ENCODE measurements around the gene TMEM119.
"Not testable (repeated sequence)": the region's sequence is repeated elsewhere in the genome, so short reads cannot be mapped to it uniquely, and the experiment has no call there.

TMEM119 gene

GRCh38 chr12:108559748-108560147 lies 38.1 kb downstream of the TMEM119 start:
- Histone ChIP-seq H3K9me3 (ENCODE audit: control insufficient read depth, low read length) (no peaks in the 10 kb centered on the region), H2AFZ (no peak overlapping the region), H3K27me3 (ENCODE audit: control insufficient read depth, insufficient read depth, low read length) (no peaks in the 10 kb centered on the region), H3K4me1 (peaks cover 17% of the 10 kb centered on the region), H3K36me3 (ENCODE audit: control insufficient read depth, insufficient read depth, low read length) (no peaks in the 10 kb centered on the region), H3K9ac (no peak overlapping the region), H3K27ac (no peak overlapping the region), H3K79me2 (peaks cover 53% of the 10 kb centered on the region), H3K4me3 (ENCODE audit: low read depth, low read length) (peak overlapping the region; percentile 96), H3K4me2 (ENCODE audit: low read length) (peak overlapping the region; percentile 73)
- TF ChIP-seq CTCF (IDR thresholded peaks at IDR 0.05) = no peak

GRCh38 chr12:108559007-108559655 lies 38.8 kb downstream of the TMEM119 start:
- Histone ChIP-seq H2AFZ (no peak overlapping the region), H3K4me2 (ENCODE audit: low read length) (peak overlapping the region; percentile 27), H3K79me2 (peaks cover 56% of the 10 kb centered on the region), H3K9ac (no peak overlapping the region), H3K4me1 (peaks cover 17% of the 10 kb centered on the region), H3K9me3 (ENCODE audit: control insufficient read depth, low read length) (no peaks in the 10 kb centered on the region), H3K27ac (no peak overlapping the region), H3K36me3 (ENCODE audit: control insufficient read depth, insufficient read depth, low read length) (no peaks in the 10 kb centered on the region), H3K4me3 (ENCODE audit: low read depth, low read length) (no peak overlapping the region), H3K27me3 (ENCODE audit: control insufficient read depth, insufficient read depth, low read length) (no peaks in the 10 kb centered on the region)
- no peak for TF ChIP-seq CTCF (IDR thresholded peaks at IDR 0.05)

- H3K4me1 ChIP-seq = peaks cover 20% of the 10 kb centered on the region
Measured at GRCh38 chr12:108555383-108555782, 42.5 kb downstream of the TMEM119 start.

GRCh38 chr12:108553799-108554198 lies 44.1 kb downstream of the TMEM119 start:
- no peak overlapping the region for H2AFZ ChIP-seq
- H3K4me2 ChIP-seq (ENCODE audit: low read length) = no peak overlapping the region
- no peaks in the 10 kb centered on the region for H3K9me3 ChIP-seq (ENCODE audit: control insufficient read depth, low read length)

More at GRCh38 chr12:108555383-108555782, 42.5 kb downstream of the TMEM119 start:
- not testable (repeated sequence) for H3K27ac ChIP-seq; H3K4me3 ChIP-seq (ENCODE audit: low read depth, low read length); H3K9me3 ChIP-seq (ENCODE audit: control insufficient read depth, low read length); H2AFZ ChIP-seq; H3K27me3 ChIP-seq (ENCODE audit: control insufficient read depth, insufficient read depth, low read length); H3K4me2 ChIP-seq (ENCODE audit: low read length); H3K9ac ChIP-seq; H3K36me3 ChIP-seq (ENCODE audit: control insufficient read depth, insufficient read depth, low read length)
- peaks cover 74% of the 10 kb centered on the region for H3K79me2 ChIP-seq

GRCh38 chr12:108551535-108551934 lies 46.3 kb downstream of the TMEM119 start:
- H3K4me3 ChIP-seq (ENCODE audit: low read depth, low read length) = no peak overlapping the region
- no peak overlapping the region for H3K9ac ChIP-seq
- no peaks in the 10 kb centered on the region for H3K9me3 ChIP-seq (ENCODE audit: control insufficient read depth, low read length)
- no peak overlapping the region for H2AFZ ChIP-seq
- TF ChIP-seq CTCF (IDR thresholded peaks at IDR 0.05) = no peak
- H3K79me2 ChIP-seq = peaks cover 66% of the 10 kb centered on the region
- H3K27me3 ChIP-seq (ENCODE audit: control insufficient read depth, insufficient read depth, low read length) = no peaks in the 10 kb centered on the region
- H3K27ac ChIP-seq = no peak overlapping the region
- peaks cover 13% of the 10 kb centered on the region for H3K4me1 ChIP-seq
- no peaks in the 10 kb centered on the region for H3K36me3 ChIP-seq (ENCODE audit: control insufficient read depth, insufficient read depth, low read length)
- H3K4me2 ChIP-seq (ENCODE audit: low read length) = no peak overlapping the region

More at GRCh38 chr12:108553799-108554198, 44.1 kb downstream of the TMEM119 start:
- Histone ChIP-seq H3K27ac (no peak overlapping the region), H3K27me3 (ENCODE audit: control insufficient read depth, insufficient read depth, low read length) (no peaks in the 10 kb centered on the region), H3K9ac (no peak overlapping the region), H3K4me3 (ENCODE audit: low read depth, low read length) (no peak overlapping the region), H3K79me2 (peaks cover 71% of the 10 kb centered on the region), H3K36me3 (ENCODE audit: control insufficient read depth, insufficient read depth, low read length) (no peaks in the 10 kb centered on the region), H3K4me1 (peaks cover 16% of the 10 kb centered on the region)
- no peak for TF ChIP-seq CTCF (IDR thresholded peaks at IDR 0.05)
